ENCODE data around the gene KRT36.

DNA sequence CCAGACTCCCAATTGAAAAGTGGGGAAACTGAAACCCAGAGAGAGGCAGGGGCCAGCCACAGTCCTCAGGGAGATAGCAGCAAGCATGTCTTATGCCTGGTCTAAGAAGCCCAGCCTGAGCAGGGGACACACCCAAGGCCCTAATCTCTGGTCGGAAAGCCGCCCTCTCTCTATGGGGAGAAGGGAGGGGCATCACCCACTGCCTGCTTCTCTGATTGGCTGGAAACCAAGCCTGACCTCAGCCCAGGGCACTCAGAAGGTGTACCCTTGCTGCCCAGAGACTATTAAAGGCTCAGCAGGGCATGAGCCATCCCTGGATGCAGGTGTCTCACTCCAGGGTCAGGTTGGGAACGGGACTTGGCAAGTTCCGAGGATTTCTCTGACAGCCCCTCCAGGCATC, 21.4 kb upstream of the KRT36 start:
- TF ChIP-seq, protein P1, sequence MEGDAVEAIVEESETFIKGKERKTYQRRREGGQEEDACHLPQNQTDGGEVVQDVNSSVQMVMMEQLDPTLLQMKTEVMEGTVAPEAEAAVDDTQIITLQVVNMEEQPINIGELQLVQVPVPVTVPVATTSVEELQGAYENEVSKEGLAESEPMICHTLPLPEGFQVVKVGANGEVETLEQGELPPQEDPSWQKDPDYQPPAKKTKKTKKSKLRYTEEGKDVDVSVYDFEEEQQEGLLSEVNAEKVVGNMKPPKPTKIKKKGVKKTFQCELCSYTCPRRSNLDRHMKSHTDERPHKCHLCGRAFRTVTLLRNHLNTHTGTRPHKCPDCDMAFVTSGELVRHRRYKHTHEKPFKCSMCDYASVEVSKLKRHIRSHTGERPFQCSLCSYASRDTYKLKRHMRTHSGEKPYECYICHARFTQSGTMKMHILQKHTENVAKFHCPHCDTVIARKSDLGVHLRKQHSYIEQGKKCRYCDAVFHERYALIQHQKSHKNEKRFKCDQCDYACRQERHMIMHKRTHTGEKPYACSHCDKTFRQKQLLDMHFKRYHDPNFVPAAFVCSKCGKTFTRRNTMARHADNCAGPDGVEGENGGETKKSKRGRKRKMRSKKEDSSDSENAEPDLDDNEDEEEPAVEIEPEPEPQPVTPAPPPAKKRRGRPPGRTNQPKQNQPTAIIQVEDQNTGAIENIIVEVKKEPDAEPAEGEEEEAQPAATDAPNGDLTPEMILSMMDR (IDR thresholded peaks at IDR 0.05): no peak
- TF ChIP-seq POLR2AphosphoS5 (IDR thresholded peaks at IDR 0.05; ENCODE audit: insufficient read depth in 1 of 2, low read depth in 1 of 2): no peak
